Epithelial cell of proximal tubule (primary cell): ENCODE results near the gene RAB6B. TPM values are rescaled to one million over a fixed set of nuclear protein-coding genes. Genes with fewer than 3 reads are reported as not detected.
"Not testable (repeated sequence)": the region's sequence is repeated elsewhere in the genome, so short reads cannot be mapped to it uniquely, and the experiment has no call there.

Source experiments
- DNase-seq: peaks from one replicate; pipeline ENCODE4 v3.0.0-alpha.2; 2011; ENCODE audit warnings: low read depth
- H3K4me3 ChIP-seq: 2 replicates; pipeline ENCODE4 v1.5.1; 2011; ENCODE audit warnings: low read depth, mild to moderate bottlenecking, low read length
- CTCF ChIP-seq: conservative IDR thresholded peaks from 2 replicates; pipeline ENCODE4 v1.5.1; 2012; ENCODE audit warnings: low read depth, mild to moderate bottlenecking, low read length
- total RNA-seq: library from RNA; depleted of rRNA; stranded (reverse); fragments of >200 nt; gene quantifications from 2 replicates; pipeline ENCODE4 v1.2.3, GENCODE V29; 2015

The RAB6B gene
- total RNA-seq, 1 donor from 2014 or later, result 3.5 TPM

DNA sequence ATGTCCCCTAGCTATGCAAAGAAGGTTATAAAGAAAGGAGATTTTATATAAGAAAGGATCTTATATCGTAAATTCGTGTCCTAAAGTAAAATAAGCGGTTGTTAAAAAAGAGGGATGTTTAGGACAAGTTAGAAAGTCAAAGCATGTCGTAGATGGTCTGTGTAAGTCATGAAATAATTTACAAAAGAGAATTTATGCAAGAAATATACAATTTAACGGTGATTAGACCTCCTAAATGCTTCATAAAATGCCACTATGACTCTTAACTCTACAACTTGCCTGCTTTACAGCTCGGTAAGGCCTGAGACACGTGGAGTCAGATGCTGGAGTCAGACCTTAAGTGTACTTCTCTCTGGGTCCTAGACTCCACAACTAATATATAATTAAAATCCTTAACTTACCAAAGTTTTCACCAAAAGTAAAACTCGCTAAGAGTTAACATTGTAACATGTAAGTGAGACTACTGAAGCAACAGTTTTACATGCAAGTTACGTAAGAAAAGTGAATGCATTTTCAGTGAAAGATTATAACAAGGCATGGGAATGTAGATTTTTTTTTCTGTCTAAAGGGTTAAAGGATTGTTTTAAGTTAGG, 103.4 kb downstream of the RAB6B start:
- TF ChIP-seq CTCF, result no peak
- no peak for DNase-seq
- no peak overlapping the region for H3K4me3 ChIP-seq

GRCh38 chr3:133788024-133788423, 107.7 kb downstream of the RAB6B start:
- no peak for DNase-seq

GRCh38 chr3:133783762-133784161, 111.9 kb downstream of the RAB6B start:
- H3K4me3 ChIP-seq, result no peak overlapping the region
- DNase-seq, result no peak
- TF ChIP-seq CTCF, result no peak

More at GRCh38 chr3:133788024-133788423, 107.7 kb downstream of the RAB6B start:
- no peak overlapping the region for H3K4me3 ChIP-seq
- no peak for TF ChIP-seq CTCF

GRCh38 chr3:133782454-133782853, 113.2 kb downstream of the RAB6B start:
- no peak for TF ChIP-seq CTCF
- no peak overlapping the region for H3K4me3 ChIP-seq
- no peak for DNase-seq

DNA sequence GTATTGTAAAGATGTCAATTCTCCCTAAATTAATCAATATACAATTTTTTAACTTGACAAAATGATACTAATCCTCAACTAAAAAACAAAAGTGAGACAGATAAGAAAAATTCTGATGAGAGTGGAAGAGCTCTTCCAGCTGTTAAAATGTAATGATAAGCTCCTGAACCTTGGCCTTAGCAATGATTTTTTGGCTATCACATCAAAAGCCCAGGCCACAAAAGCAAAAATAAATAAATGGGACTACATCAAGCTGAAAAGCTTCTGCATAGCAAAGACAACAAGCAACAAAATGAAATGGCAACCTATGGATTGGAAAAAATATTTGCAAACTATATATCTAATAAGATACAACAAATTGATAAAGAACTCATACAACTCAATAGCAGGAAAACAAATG, 114.1 kb downstream of the RAB6B start:
- H3K4me3 ChIP-seq, result no peak overlapping the region
- no peak for DNase-seq
- no peak for TF ChIP-seq CTCF

DNA sequence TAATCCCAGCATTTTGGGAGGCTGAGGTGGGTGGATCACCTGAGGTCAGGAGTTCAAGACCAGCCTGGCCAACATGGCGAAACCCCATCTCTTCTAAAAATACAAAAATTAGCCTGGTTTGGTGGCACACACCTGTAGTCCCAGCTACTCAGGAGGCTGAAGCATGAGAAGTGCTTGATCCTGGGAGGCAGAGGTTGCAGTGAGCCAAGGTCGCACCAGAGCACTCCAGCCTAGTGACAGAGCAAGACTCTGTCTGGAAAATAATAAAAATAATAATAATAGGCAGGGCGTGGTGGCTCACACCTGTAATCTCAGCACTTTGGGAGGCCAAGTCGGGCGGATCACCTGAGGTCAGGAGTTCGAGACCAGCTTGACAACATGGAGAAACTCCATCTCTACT, 114.9 kb downstream of the RAB6B start:
- DNase-seq, result not testable (repeated sequence)

GRCh38 chr3:133779626-133780203, 116.0 kb downstream of the RAB6B start:
- no peak overlapping the region for H3K4me3 ChIP-seq
- DNase-seq, result no peak
- no peak for TF ChIP-seq CTCF

More for the DNA sequence above, 114.9 kb downstream of the RAB6B start:
- not testable (repeated sequence) for H3K4me3 ChIP-seq
